CD4-positive, alpha-beta T cell treated with Interleukin-12 subunit alpha and Interleukin-12 subunit beta, for 1 hour (primary cell): ENCODE data around the gene SNRNP27.
"Not testable (repeated sequence)": the region's sequence is repeated elsewhere in the genome, so short reads cannot be mapped to it uniquely, and the experiment has no call there.

ENCODE experiments used
- DNase-seq: peaks from one replicate; pipeline ENCODE4 v3.0.0-alpha.2; 2020

Gene SNRNP27

GRCh38 chr2:69948032-69948962, 54.5 kb downstream of the SNRNP27 start:
- no peak for DNase-seq

- DNase-seq: no peak
These were observed 55.3 kb downstream of the SNRNP27 start for GRCh38 chr2:69948963-69949645.

GRCh38 chr2:69950241-69950640, 56.5 kb downstream of the SNRNP27 start:
- no peak for DNase-seq

DNA sequence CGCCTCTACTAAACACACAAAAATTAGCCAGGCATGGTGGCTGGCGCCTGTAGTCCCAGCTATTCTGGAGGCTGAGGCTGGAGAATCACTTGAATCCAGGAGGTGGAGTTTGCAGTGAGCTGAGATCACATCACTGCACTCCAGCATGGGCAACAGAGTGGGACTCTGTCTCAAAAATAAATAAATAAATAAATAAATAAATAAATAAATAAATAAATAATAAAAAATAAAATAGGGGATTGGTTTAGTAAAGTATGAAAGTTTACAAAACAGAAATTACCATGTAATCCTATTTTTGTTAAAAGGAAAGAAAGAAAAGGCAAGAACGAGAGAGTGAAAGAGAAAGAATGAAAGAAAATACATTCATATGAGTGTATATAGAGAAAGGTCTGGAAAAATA, 56.9 kb downstream of the SNRNP27 start:
- DNase-seq: not testable (repeated sequence)

- no peak for DNase-seq
These were observed 58.8 kb downstream of the SNRNP27 start for GRCh38 chr2:69952336-69953115.

DNA sequence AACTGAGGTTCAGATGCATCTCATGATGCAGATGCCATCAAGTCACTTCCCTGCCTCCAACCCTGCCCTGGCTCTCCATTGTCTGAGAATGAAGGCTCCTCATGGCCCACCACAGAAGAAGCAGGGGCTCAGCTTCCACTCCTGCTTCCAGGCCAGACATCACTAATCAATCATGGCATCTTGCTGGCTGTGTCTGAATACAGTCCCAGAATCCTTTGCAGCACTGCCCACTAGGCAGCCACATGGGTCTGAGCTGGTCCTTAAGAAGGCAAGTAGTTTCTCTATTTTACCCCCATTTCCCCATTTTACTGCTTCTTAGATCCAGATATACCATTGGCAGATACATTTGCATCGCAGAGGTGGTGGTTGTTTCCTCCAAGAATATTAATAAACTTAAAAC, 60.3 kb downstream of the SNRNP27 start:
- DNase-seq: no peak
